Tibial nerve (tissue), 4 donors: Measurements from ENCODE around the gene BATF.

Source experiments
- EP300 ChIP-seq, 2 donors: sonication (generic); formaldehyde crosslinking; IDR thresholded peaks; one replicate each; pipeline ENCODE4 v1.6.1; 2017; ENCODE audit warnings: antibody characterized with exemption in 2 of 2, mild to moderate bottlenecking in 1 of 2
- POLR2A ChIP-seq, 2 donors: fragments of 450-650 bp; IDR thresholded peaks; one replicate each; pipeline ENCODE4 v1.6.1; 2017; ENCODE audit warnings: antibody characterized with exemption in 2 of 2, mild to moderate bottlenecking in 2 of 2, moderate library complexity in 2 of 2
- TF ChIP-seq, protein P1 (sequence below), 5 experiments: fragments of 200-600 bp in 3 of 5; fragments of 450-650 bp in 2 of 5; sonication (generic) in 3 of 5; IDR thresholded peaks; one replicate each; pipeline ENCODE4 v1.5.1; 2016 to 2019; ENCODE audit warnings: antibody characterized with exemption in 5 of 5, mild to moderate bottlenecking in 3 of 5, moderate library complexity in 2 of 5

DNA sequence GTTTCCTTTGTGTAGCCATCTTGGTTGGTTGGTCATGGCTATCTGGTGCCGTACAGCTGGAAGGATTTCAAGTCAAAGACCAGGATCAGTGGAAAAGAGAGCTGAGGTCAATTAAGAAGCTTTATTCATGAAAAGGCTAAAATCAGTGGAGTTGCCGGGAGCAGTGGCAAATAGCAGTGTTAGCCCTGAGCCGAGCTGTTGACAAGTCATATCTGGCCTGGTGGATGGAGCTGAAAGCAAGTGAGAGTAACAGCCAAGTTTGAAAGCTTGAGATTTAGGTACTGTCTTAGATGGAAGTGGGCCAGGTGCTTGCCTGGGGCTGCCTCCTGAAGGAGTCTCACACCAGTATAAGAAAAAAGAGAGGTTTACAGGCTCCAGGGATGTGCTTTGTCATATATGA, 9.0 kb downstream of the BATF start:
- TF ChIP-seq POLR2A (IDR thresholded peaks at IDR 0.05): no peak
- TF ChIP-seq EP300 (IDR thresholded peaks at IDR 0.05): no peak
- TF ChIP-seq, protein P1, sequence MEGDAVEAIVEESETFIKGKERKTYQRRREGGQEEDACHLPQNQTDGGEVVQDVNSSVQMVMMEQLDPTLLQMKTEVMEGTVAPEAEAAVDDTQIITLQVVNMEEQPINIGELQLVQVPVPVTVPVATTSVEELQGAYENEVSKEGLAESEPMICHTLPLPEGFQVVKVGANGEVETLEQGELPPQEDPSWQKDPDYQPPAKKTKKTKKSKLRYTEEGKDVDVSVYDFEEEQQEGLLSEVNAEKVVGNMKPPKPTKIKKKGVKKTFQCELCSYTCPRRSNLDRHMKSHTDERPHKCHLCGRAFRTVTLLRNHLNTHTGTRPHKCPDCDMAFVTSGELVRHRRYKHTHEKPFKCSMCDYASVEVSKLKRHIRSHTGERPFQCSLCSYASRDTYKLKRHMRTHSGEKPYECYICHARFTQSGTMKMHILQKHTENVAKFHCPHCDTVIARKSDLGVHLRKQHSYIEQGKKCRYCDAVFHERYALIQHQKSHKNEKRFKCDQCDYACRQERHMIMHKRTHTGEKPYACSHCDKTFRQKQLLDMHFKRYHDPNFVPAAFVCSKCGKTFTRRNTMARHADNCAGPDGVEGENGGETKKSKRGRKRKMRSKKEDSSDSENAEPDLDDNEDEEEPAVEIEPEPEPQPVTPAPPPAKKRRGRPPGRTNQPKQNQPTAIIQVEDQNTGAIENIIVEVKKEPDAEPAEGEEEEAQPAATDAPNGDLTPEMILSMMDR (IDR thresholded peaks at IDR 0.05): no peak
